Activated naive CD4-positive, alpha-beta T cell treated with anti-CD3 and anti-CD28 coated beads, Interleukin-2, amount 50 U/mL, for 16 hours (primary cell): Measurements from ENCODE around the gene ANKRD65.
"Not testable (repeated sequence)": the region's sequence is repeated elsewhere in the genome, so short reads cannot be mapped to it uniquely, and the experiment has no call there.

Experiments used
- DNase-seq: peaks from one replicate; pipeline ENCODE4 v3.0.0-alpha.2; 2020

ANKRD65 gene

GRCh38 chr1:1421147-1421906 is at the start of gene ANKRD65:
TSS of gene ANKRD65 (minus strand) at chr1:1421276. CDS start at chr1:1421005, 271 bp downstream.
- no peak for DNase-seq

DNA sequence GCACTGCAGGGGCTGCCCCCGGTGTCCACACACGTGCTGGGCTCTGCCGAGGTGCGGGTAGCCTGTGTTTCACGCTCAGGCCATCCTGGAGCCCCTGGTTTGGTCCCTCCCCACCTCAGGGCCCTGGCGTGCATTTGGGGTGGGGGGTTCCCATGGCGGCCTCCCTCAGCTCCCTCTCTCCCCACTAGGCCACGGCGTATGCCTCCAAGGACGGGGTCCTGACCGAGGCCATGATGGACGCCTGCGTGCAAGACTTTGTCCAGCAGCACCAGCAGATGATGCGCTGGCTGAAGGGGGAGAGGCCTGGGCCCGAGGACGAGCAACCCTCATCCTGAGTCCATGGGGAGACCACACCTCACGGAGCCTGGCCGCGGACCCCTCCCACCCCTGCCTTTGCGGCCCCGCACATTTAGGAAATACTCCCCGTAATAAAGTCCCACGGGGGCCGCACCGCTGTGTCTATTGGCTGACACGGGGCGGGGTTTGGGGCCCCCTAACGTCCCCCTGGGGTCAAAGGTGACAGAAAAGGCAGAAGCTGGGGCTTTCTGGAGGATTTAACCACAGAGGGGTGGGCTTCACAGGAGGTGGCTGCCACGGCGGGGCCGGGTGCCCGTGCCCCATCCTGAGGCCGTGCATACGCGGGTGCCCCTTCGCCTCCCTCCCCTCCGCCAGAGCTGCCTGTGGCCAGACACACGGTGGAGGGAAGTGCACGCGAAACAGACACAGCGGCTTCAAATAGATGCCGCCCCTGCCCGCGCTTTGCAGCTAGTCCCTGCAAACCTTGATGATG is 47.3 kb upstream of the ANKRD65 start:
- DNase-seq = not testable (repeated sequence)

DNA sequence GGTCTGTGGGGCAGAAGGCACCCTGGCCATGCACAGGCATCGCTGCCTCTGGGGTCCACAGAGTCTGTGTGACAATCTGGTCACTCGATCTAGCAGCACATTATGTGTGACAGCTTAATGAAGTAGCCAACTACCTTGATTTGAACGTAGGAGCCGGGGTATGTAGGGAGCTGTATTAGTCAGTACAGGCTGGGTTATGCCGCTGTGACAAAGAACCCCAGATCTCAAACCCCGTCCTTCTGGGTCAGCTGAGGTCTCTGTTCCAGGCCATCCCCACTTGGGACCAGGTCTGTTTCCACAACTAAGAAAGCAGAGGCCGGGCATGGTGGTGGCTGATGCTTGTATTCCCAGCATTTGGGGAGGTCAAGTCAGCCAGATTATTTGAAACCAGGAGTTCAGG is 42.2 kb upstream of the ANKRD65 start:
- DNase-seq = no peak

- DNase-seq = no peak
Observed at GRCh38 chr1:1462318-1462966, 41.4 kb upstream of the ANKRD65 start.

DNA sequence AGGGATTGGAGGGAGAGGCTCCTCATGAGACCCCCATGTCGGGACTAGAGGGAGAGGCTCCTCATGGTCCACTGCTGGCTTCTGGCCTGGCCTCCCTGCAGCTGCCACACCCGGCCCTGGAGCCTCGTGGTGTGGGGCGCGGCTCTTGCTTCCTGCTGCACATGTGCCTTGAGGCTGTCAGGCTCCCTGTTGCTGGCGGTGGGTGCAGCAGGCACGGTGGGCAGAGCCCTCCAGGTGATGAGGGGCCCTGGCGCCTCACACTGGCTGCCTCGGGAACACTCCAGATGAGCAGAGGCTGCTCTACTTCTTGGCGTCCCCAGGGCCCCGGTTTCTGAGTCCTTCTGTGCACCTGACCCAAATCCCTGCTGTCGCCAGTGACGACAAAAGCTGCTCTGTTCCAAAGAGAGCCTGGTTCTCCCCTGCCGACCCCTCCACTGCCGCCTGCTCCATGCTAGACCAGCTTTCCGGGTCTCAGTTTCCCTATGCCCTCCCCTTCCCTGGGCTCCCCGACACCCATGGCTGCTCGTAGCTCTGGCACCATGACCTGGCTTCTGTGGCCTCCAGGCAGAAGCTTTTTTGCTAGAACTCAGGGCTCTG is 40.7 kb upstream of the ANKRD65 start:
- DNase-seq = no peak

- no peak for DNase-seq
Observed at GRCh38 chr1:1460540-1461130, 39.6 kb upstream of the ANKRD65 start.

GRCh38 chr1:1459711-1460110 is 38.6 kb upstream of the ANKRD65 start:
- DNase-seq = not testable (repeated sequence)

DNA sequence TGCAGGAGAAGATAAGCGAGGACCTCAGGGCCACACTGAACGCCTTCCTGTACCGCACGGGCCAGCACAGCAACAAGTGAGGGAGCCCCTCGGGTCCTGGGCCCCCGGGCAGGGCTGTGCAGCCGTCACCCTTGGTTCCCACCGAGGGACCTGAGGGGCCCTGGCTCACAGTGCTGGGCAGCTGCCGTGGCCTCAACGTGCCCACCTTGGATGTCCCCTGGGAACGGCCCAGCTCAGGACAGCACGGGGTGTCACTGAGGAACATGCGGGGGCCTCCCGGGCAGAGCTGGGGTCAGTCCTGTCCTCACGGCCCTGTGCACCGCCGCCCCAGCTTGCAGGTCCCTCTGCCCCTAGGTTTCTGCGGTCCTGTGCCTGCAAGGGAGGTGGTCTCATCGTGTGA is 38.1 kb upstream of the ANKRD65 start:
- not testable (repeated sequence) for DNase-seq

DNA sequence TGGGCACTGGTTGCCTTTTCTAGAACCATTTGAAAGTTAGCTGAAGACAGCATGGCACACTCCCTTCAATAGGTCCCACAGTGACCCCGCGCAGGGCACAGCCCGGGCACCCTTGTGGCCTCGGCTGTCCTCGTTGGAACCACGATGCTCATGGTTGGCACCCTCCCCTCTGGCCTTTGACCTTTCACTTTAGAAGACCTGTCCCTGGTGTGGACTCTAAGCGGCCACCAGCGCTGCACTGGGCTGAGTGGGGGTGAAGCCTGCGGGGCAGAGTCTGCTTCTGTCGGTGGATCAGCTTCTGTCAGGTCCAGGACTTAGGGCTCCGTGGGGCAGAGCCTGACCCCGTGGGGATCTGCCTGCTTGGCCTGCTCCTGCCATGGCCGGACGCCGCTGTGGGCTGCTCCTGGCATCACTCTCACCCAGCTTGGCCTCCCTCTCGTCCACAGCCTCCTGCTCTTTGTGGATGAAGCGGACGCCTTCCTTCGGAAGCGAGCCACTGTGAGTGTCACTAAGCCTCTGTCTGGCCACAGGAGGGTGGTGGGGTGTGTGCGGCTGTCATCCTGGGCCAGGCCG is 35.7 kb upstream of the ANKRD65 start:
- not testable (repeated sequence) for DNase-seq

GRCh38 chr1:1455934-1456333 is 34.9 kb upstream of the ANKRD65 start:
- not testable (repeated sequence) for DNase-seq

DNA sequence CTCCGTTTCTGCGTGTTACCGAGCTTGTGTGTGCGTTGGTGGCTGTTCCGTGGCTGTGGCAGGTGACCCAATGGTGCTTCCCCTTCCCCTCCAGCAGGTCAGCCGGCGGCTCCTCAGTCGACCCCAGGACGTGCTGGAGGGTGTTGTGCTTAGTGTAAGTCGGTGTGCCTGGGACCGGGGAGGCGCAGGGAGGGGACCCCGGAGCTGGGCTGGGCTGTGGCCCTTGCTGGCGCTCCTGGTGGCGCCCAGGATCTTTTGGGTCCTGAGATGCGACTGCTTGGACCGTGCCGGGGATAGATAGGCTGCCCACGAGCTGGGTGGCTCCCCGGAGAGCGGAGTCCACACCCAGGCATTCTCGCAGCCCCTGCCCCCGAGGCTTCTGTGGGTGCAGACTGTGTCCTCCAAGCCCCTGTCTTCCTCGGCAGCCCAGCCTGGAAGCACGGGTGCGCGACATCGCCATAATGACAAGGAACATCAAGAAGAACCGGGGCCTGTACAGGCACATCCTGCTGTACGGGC is 34.3 kb upstream of the ANKRD65 start:
- no peak for DNase-seq

- DNase-seq = not testable (repeated sequence)
Observed at GRCh38 chr1:1454286-1455056, 33.4 kb upstream of the ANKRD65 start.

DNA sequence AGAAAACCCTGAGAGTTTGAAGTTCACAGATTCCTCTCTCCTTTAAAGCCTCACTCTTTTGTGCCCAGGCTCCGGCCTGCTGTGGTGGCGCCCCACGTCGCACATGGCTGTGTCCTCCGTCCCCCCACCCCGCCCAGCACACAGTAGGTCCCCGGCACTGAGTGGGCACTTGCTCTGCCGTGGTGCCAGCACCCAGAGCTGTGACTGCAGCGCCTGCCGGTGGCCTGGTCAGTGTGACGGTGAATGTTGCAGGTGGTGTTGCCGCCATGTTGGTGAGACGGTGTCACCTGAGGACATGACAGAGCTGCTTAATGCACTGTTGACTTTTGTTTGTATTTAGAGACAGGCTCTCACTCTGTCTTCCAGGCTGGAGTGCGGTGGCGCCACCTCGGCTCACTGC is 31.8 kb upstream of the ANKRD65 start:
- no peak for DNase-seq

- not testable (repeated sequence) for DNase-seq
Observed at GRCh38 chr1:1452365-1452739, 31.3 kb upstream of the ANKRD65 start.

- no peak for DNase-seq
Observed at GRCh38 chr1:1451696-1452364, 30.8 kb upstream of the ANKRD65 start.

DNA sequence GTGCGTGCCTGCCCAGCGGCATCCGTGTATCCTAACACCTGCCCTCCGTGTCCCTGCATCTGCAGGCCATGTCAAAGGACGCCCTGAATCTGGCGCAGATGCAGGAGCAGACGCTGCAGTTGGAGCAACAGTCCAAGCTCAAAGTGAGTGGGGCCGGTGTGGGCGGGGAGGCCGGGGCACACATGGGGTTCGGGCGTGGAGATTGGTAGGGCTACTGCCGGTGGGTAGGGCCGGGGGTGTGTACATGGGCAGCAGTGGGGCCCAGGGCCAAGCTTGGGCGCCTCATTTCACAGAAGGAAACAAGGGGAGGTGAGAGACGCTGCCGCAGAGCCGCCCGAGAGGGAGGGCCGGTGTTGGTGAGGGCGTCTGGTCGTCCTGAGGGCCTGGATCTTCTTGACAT is 29.5 kb upstream of the ANKRD65 start:
- DNase-seq = not testable (repeated sequence)

DNA sequence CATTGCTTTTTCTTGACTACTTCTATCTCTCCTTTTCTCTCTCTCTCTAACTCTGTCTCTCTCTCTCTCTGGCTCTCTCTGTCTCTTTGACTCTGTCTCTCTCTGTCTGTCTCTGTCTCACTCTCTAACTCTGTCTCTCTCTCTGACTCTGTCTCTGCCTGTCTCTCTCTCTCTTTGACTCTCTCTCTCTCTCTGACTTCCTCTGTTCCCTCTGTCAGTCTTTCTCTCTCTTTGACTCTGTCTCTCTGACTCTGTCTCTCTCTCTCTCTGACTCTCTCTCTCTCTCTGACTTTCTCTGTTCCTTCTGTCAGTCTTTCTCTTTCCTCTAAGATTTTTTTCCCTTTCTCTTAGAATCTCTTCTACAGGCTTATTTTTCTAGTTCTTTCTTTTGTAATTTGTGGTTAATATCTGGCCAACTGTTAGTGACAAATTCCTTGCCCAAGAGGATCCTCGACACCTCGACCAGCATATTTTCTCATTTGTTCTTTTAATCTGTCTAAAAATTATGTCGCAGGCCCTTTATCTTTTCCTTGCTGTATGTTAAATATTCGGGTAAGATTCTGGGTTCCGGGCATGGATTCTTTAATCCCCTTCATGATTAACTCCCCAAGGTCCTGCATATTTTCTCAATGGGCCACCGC is 28.1 kb upstream of the ANKRD65 start, which contains the start of gene ATAD3C:
Gene ATAD3C, plus strand, starts transcription at position 591 of the 641 bp plus-strand sequence. CDS start 995 bp downstream, outside the sequence.
- DNase-seq = no peak

GRCh38 chr1:1446631-1447030 is 25.6 kb upstream of the ANKRD65 start:
- DNase-seq = not testable (repeated sequence)

DNA sequence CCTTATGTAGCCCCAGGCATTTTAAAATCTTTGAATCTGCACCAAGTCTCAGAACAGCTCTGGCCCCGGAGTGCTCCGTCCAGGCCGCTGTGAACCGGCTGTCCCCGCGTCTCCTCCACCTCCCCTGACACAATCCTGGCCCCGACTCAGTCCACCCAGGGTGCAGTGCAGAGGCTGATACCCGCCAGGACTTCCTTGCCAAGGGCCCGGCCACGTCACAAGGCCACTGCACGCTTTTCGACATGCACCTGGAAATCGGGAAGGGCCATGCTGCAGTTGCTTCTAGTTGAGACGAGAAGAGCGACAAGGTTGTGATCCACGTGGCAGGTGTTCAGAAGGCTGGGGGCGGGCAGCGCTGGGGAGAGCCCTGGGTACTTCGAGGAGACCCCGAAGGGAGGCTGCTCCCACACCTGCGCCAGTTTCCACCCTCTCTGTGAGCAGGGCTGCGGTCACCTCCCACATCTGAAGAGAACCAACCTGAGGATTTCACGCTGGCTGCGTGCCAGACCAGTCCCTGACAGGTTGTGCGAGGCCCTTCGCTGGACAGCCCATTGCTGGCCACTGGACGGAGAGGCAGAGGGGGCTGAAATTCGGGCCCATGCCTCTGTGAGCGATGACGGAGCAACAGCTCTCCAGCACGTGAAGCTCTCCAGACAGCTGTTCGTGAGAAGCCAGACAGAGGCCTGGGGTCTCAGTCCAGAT is 21.1 kb upstream of the ANKRD65 start:
- no peak for DNase-seq
